Activated CD4-positive, alpha-beta memory T cell treated with anti-CD3 and anti-CD28 coated beads, Interleukin-2, amount 10 ng/mL, durations not matched to agents 7 days and 5 days (primary cell): ENCODE data around the gene SNX27. TPM values are rescaled to one million over a fixed set of nuclear protein-coding genes. Genes with fewer than 3 reads are reported as not detected.

ENCODE experiments used
- total RNA-seq, 2 experiments: library from RNA; stranded (reverse); gene quantifications; one replicate each; pipeline ENCODE4 v1.2.3, GENCODE V29; 2021

SNX27 gene
- total RNA-seq, 2 experiments from 2014 or later, result 28.9 to 29.6 TPM

Other genes with a start within 250 kb of the SNX27 start
- not detected for gene SELENBP1, start 239.3 kb upstream of the SNX27 start, total RNA-seq
- 100 to 1,000 TPM; 280 to 282 TPM for gene PSMB4, start 212.5 kb upstream of the SNX27 start, total RNA-seq
- gene POGZ, start 152.6 kb upstream of the SNX27 start, total RNA-seq, result 10 to 100 TPM; 67.2 to 73.2 TPM
- under 1 TPM; 0.43 to 0.96 TPM for gene CGN, start 100.7 kb upstream of the SNX27 start, total RNA-seq
- 1 to 10 TPM; 4.5 to 4.9 TPM for gene TUFT1, start 71.7 kb upstream of the SNX27 start, total RNA-seq
- gene CELF3, start 104.8 kb downstream of the SNX27 start, total RNA-seq, result not detected
- not detected for gene RIIAD1, start 109.5 kb downstream of the SNX27 start, total RNA-seq
- gene MRPL9, start 151.4 kb downstream of the SNX27 start, total RNA-seq, result 10 to 100 TPM; 97.9 to 98.9 TPM
- 10 to 100 TPM; 27.1 to 30.9 TPM for gene TDRKH, start 178.4 kb downstream of the SNX27 start, total RNA-seq
- 1 to 10 TPM; 1.2 to 1.3 TPM for gene LINGO4, start 193.4 kb downstream of the SNX27 start, total RNA-seq
- 10 to 100 TPM; 25.4 to 25.8 TPM for gene RORC, start 219.8 kb downstream of the SNX27 start, total RNA-seq
- 1 to 10 TPM; 3.0 to 3.7 TPM for gene C2CD4D, start 227.8 kb downstream of the SNX27 start, total RNA-seq
- not detected for gene THEM5, start 241.7 kb downstream of the SNX27 start, total RNA-seq